Stimulated activated CD4-positive, alpha-beta T cell treated with anti-CD3 and anti-CD28 coated beads, Interleukin-4, amount 100 ng/mL, for 48 hours (primary cell): ENCODE results near the gene CDIP1.

Source experiments
- DNase-seq, 2 donors: peaks; one replicate each; pipeline ENCODE4 v3.0.0-alpha.2; 2020; ENCODE audit warnings: low read depth in 2 of 2

CDIP1 gene

GRCh38 chr16:4539716-4540284, 1.2 kb upstream of the CDIP1 start:
- DNase-seq: no peak

- DNase-seq: no peak
These were observed 913 bp downstream of the CDIP1 start for GRCh38 chr16:4537376-4538343.

GRCh38 chr16:4536391-4537106, 2.0 kb downstream of the CDIP1 start:
- DNase-seq: no peak

- DNase-seq: peak in 1 of 2 donors; percentile 32
These were observed 2.9 kb downstream of the CDIP1 start for GRCh38 chr16:4535627-4536108.

- no peak for DNase-seq
These were observed 4.3 kb downstream of the CDIP1 start for GRCh38 chr16:4534151-4534790.

GRCh38 chr16:4533490-4533889, 5.1 kb downstream of the CDIP1 start:
- DNase-seq: no peak

GRCh38 chr16:4532238-4532637, 6.3 kb downstream of the CDIP1 start:
- DNase-seq: no peak

- no peak for DNase-seq
These were observed 6.8 kb downstream of the CDIP1 start for GRCh38 chr16:4531811-4532210.

GRCh38 chr16:4529085-4530060, 9.2 kb downstream of the CDIP1 start:
- no peak for DNase-seq

- DNase-seq: no peak
These were observed 12.8 kb downstream of the CDIP1 start for GRCh38 chr16:4525634-4526277.

- no peak for DNase-seq
These were observed 13.5 kb downstream of the CDIP1 start for GRCh38 chr16:4525069-4525468.

- DNase-seq: no peak
These were observed 14.0 kb downstream of the CDIP1 start for GRCh38 chr16:4524571-4524970.

- no peak for DNase-seq
These were observed 14.9 kb downstream of the CDIP1 start for GRCh38 chr16:4523686-4524085.

- no peak for DNase-seq
These were observed 16.5 kb downstream of the CDIP1 start for GRCh38 chr16:4522051-4522581.

- DNase-seq: no peak
These were observed 17.7 kb downstream of the CDIP1 start for GRCh38 chr16:4520913-4521312.

- no peak for DNase-seq
These were observed 19.1 kb downstream of the CDIP1 start for GRCh38 chr16:4519274-4520058.

- DNase-seq: no peak
These were observed 20.5 kb downstream of the CDIP1 start for GRCh38 chr16:4517812-4518680.

- no peak for DNase-seq
These were observed 22.9 kb downstream of the CDIP1 start for GRCh38 chr16:4515611-4516233.
